GM21367 (cell line): Measurements from ENCODE around the gene CD28.
A peak's percentile ranks its signal among the peaks of the same experiment; 100 is the strongest.

Experiments
- ATAC-seq: cut with Tn5 transposase; IDR thresholded peaks from one replicate; pipeline ENCODE4 v1.9.1; 2021; ENCODE audit not compliant: unreplicated experiment

The CD28 gene

DNA sequence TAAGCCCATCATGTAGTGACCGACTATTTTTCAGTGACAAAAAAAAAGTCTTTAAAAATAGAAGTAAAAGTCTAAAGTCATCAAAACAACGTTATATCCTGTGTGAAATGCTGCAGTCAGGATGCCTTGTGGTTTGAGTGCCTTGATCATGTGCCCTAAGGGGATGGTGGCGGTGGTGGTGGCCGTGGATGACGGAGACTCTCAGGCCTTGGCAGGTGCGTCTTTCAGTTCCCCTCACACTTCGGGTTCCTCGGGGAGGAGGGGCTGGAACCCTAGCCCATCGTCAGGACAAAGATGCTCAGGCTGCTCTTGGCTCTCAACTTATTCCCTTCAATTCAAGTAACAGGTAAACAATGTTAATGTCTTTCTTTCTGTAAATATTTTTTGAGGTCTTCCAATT is at the start of gene CD28:
CD28 (plus strand) TSS at position 237 of the 400 bp plus-strand sequence; CDS start at position 295, 58 bp downstream.
- peak; percentile 99 for ATAC-seq

DNA sequence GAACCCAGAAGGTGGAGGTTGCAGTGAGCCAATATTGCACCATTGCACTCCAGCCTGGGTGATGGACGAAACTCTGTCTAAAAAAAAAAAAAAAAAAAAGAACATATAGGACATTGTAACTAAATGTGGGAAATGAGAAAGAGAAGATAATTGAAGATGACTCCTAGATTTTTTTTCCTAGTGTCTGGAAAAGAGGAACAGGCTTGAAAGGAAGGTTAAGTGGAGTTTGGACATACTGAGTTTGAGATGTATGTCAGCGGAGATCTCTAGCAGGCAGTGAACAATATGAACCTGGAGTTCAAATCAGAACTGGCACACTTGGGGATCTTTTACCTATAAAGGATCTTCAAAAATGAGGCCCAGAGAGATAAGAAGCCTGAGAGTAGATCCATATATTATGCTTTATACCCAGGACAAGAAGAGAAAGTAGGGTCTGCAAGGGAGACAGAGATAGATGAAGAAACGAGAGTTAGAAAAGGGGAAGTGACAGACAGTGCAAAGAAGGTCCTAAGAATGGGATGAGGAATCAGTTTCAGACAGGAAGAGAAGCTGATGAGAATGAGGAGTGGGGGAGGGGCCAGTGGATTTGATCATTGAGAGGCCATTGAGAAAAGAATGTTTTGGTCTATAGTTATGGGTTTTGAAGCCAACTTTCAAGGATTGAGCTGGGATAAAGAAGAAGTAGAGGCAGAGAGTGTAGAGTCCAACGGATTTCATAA is 46.9 kb upstream of the CD28 start:
- ATAC-seq: peak; percentile 55

- ATAC-seq: no peak
These were observed 46.0 kb upstream of the CD28 start for GRCh38 chr2:203660465-203660864.

- ATAC-seq: no peak
These were observed 45.0 kb upstream of the CD28 start for GRCh38 chr2:203661279-203661908.

DNA sequence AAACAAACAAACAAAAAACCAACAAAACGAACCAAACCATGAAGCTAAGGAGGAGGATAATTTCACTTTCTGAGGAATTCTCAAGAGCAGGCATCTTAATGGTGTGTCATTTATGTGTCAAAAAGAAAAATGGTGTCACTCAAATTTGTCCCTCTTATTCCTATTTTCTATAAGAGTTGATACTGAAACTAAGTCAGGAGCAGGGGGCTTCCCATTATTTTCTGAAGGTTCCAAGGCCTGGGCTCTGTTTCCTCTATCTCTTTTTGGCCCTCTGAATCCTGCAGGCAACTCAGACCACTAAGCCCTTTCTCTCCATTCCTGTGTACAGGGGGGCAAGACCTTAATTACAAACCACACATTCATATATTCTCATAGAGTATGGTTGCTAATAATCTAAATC is 44.0 kb upstream of the CD28 start:
- ATAC-seq: no peak

- no peak for ATAC-seq
These were observed 43.5 kb upstream of the CD28 start for GRCh38 chr2:203662951-203663350.

DNA sequence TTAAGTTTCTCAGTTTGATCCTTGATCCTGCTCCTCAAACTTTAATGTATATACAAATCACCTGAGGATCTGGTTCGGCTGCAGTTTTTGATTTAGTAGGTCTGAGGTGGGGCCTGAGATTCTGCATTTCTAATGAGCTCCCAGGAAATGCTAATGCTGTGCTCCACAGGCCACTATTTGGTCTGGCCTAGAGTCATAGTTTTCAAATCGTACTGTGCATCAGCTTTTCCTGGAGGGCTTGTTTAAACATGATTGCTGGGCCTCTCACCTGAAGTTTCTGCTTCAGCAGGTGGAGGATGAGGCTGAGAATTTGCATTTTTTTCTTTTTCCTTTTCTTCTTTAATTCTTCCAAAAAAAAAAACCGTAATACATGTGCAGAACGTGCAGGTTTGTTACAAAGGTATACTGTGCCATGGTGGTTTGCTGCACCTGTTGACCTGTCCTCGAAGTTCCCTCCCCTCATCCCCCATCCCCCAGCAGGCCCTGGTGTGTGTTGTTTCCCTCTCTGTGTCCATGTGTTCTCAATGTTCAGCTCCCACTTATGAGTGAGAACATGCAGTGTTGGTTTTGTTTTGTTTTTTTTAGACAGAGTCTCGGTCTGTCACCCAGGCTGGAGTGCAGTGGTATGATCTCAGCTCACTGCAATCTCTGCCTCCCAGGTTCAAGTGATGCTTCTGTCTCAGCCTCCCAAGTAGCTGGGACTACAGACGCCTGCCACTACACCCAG is 42.2 kb upstream of the CD28 start:
- ATAC-seq: no peak

DNA sequence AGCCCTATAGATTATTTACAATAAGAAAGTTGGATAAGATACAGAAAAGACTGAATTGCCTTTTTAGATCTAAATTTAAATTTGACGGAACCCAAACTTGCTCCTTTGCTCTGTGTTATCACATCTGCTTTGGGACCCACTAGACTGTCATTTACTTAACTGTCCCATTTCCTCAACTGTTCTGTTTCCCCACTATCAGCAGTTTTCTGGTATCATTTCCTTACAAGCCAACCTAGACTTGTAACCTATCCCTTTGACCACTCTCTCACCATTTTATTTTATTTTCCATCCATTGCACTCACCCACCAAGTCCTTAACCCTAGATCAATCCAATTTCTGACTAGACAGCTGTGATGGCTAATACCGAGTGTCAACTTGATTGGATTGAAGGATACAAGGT is 38.6 kb upstream of the CD28 start:
- no peak for ATAC-seq

DNA sequence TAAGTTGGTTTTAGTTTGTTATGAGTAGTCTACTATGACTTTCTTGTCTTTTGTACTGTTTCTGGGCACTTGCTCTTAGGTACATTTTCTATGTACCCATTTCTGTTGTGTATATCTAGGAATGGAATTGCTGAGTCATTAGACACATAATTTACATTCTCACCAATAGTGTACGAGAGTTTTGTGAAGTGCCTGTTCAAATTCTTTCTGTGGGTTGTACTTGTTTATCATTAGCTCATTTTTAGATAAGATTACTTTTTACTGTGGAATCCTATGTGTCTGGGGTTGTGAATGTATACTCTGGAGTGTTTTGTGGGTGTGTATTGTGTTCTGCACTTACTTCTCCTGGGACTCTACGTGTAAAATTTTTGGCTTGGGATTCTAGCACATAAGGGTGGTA is 36.6 kb upstream of the CD28 start:
- ATAC-seq: no peak

GRCh38 chr2:203670939-203671338 is 35.5 kb upstream of the CD28 start:
- no peak for ATAC-seq

GRCh38 chr2:203671876-203672275 is 34.6 kb upstream of the CD28 start:
- no peak for ATAC-seq

DNA sequence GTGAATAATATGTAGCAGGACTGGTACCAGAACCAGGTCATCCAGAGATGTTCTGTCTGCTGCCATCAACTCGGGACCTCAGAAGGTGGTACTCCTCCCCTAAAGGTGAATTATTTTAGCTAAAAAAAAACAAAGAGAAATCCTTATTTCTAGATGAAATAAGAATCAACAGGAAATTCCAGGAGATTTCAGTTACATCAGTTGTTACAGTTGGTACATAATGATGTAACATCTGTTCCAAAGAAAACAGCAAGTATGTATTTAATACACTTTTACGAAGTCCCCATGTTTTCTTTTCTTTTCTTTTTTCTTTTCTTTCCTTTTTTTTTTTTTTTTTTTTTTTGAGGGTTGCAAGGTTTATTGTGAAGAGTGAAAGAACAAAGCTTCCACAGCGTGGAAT is 33.6 kb upstream of the CD28 start:
- ATAC-seq: no peak

DNA sequence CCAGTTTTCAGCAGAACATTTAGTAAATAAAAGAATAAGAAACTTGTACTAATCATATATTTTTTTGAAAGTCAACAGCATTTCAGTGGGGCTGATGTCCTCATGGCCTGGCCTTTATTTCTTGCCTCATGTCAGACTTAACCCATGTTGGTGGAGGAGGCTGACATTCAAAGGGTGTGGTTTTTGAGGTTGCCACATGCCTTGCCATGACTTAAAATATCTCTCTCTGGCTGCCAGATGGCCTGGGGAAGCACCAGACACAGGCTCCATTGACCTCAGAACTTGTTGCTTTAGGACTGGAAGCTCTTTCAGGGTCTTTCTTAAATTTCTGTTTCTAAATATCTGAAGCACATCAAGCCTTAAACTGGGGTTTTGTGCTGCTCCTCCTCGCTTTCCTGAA is 32.5 kb upstream of the CD28 start:
- peak; percentile 99 for ATAC-seq

DNA sequence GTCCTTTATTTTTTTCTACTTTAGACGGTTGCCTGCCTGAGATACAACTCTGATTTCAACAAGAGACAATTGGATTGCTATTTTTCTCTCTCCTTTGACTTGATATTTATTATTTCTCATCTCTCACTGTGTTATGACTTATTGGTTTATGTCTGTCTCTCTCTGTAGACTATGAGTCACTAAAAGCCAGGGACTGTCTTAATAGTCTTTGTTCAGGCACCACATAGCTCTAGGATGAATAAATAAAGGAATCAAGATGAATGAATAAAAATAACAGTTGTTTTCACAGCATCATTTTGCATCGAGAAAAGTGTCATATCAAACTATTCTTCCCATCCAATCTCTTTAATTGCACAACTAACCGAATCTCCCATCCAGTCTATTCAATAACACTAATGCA is 31.4 kb upstream of the CD28 start:
- ATAC-seq: no peak

GRCh38 chr2:203678971-203679370 is 27.5 kb upstream of the CD28 start:
- ATAC-seq: no peak

GRCh38 chr2:203679401-203679800 is 27.0 kb upstream of the CD28 start:
- no peak for ATAC-seq

- ATAC-seq: no peak
These were observed 24.5 kb upstream of the CD28 start for GRCh38 chr2:203681978-203682377.

DNA sequence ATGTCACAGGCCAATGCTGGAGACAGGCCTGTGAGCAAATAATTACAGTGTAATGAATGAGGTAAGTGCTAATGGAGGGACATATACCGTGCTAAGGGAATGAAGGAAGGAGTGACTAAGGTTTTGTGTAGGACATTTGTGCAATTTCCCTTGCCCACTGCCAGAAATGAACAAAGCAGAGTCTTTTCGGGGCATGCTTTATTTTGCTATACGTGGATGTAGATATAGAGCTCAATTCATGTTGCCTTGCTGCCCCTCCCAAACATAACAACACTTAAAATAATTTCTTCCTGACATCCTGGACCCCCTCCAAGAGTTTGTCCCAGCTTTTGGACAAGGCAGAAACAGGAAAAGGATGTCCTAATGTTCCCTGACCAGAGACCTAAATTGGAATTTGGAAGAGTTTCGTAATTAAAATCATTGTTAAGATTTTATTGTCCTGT is 23.7 kb upstream of the CD28 start:
- no peak for ATAC-seq

DNA sequence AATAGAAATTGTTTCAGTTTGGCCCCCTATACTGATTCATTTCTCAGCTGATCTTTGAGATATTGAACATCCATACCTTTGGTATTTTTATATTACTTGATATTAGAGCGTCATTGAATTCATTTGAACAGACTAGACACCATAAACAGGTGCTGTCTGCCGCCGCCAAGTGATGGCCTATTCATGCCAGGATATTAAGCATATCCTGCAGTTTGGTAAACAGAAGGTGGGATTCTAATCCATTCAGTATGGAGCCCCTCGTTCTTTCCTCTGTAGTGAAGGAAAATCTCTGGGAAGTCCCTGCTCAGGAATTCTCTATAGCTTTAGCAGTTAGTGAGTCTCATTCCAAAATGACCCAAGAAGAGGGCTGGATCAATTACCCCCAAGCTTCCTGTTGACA is 23.0 kb upstream of the CD28 start:
- no peak for ATAC-seq

GRCh38 chr2:203683932-203684556 is 22.4 kb upstream of the CD28 start:
- ATAC-seq: peak; percentile 59

DNA sequence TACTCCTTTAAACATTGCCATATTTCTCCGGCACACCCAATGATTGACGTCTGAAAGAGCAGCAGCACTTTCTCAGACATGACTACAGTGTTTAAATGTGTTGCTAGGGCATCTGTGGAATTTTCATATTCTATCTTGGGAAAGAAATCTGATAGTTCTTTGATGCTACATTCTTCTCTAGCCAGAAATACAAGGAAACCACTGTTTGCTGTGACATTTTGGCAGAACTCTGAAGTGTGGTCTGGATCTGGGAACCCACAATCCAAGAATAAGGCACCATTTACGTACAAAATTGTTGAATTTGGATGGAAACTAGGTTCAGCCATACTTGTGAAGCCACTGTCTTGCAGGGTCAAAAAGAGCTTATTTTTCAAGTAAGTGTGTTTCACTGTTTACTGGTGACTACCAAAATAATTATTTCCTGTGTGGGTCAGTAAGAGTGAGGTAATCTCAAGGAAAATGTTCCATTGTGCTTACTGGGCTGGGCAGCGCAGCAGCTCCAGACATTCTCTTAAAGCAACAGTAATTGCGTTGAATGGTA is 21.3 kb upstream of the CD28 start:
- no peak for ATAC-seq
